Femur (tissue), 1 donor: Measurements from ENCODE around the gene WDR18.

Source experiments
- DNase-seq: peaks from one replicate; pipeline ENCODE4 v3.0.0-alpha.2; 2017

Gene WDR18

DNA sequence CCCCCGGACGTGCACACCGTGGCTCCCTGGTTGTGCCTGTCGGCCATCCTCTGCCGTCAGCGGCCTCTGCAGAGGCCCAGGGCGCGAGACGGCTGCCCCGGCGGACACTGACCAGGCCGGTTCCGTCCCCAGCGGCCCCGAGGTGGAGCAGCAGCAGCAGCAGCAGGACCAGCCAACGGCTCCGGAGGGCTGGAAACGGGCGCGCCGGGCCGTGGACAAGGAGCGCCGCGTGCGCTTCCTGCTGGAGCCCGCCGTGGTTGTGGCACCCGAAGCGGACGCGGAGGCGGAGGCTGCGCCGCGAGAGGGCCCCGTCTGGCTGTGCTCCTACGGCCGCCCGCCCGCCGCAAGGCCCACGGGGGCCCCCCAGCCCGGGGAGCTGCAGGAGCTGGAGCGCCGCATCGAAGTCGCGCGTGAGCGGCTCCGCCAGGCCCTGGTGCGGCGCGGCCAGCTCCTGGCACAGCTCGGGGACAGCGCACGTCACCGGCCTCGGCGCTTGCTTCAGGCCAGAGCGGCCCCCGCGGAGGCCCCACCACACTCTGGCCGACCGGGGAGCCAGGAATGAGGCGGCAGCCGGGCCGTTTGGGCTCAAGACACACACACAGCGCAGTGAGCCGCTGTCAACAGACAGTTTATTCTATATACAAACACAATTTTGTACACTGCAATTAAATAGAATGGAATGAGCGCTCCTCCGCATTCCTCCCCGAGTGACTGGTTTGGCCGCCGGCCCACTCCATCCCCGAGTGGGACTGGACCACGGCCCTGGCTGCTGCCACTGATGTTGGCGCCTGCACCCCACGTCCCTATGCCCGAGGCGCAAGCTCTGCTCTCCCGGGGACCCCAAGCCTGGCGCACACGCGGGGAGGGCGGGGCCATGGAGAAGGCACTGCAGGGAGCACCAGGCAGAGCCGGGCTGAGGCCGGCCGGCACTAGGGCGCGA is 25.2 kb downstream of the WDR18 start:
- no peak for DNase-seq

- DNase-seq = no peak
These were observed 25.9 kb downstream of the WDR18 start for GRCh38 chr19:1009981-1010538.

DNA sequence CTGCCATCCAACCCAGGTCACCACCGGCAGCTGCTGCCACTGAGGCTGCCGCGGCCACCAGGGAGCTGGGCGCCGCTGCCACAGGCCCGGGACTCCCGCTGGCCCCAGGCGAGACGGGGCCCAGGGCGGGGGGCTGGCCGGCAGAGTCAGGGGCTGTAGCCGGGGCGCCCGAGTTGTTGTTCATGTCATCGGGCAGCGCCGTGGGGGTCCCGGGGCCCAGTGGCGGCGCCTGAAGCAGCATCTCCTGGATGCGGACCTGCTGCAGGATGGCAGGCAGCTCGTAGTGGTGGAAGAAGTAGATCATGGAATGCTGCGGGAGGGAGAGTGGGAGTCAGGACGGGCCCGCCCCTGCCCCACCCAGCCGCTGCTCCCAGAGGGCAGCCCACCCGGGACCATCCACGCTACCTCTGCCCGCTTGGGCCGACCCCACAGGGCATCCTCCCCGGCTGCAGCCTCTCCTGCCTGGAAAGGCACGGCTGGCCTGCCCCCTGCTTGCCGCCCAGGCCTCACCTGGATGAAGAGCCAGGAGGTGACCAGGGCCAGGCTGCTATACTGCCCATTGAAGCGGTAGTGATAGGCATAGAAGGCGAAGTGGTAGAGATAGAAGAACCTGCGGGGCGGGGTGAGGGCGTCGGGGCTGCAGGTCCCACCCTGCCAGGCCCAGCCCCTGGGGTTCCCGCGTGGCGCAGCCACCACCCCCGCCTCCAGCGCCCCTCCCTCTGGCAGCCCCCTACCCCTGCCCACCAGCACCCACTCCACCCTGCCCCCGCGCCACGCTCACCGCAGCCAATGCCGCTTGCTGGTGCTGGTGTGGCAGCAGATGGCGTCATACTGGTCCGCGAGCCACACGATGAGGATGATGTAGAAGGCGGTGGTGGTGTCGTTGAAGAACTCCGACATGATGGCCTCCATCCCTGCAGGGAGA is 26.7 kb downstream of the WDR18 start:
- DNase-seq = no peak

- DNase-seq = no peak
These were observed 27.7 kb downstream of the WDR18 start for GRCh38 chr19:1011831-1012333.

DNA sequence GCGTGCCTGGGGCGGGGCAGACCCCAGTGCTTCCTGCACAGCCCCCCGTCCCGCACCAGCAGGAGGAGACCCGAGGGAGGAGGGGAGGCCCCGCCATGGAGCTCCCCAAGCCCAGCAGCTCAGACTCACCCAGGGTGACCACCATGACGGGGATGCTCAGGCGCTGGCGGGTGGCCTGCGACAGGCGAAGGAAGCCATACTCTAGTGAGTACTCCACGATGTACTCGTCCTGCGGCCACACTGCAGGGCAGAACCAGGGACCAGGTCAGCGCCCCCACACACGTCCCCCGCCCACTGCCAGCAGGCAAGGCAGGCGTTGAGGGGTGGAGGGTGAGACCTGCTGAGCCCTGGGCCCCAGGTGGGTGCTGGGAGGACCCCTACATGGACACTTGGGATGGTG is 28.2 kb downstream of the WDR18 start:
- no peak for DNase-seq

GRCh38 chr19:1013218-1013617 is 29.1 kb downstream of the WDR18 start:
- DNase-seq = no peak

DNA sequence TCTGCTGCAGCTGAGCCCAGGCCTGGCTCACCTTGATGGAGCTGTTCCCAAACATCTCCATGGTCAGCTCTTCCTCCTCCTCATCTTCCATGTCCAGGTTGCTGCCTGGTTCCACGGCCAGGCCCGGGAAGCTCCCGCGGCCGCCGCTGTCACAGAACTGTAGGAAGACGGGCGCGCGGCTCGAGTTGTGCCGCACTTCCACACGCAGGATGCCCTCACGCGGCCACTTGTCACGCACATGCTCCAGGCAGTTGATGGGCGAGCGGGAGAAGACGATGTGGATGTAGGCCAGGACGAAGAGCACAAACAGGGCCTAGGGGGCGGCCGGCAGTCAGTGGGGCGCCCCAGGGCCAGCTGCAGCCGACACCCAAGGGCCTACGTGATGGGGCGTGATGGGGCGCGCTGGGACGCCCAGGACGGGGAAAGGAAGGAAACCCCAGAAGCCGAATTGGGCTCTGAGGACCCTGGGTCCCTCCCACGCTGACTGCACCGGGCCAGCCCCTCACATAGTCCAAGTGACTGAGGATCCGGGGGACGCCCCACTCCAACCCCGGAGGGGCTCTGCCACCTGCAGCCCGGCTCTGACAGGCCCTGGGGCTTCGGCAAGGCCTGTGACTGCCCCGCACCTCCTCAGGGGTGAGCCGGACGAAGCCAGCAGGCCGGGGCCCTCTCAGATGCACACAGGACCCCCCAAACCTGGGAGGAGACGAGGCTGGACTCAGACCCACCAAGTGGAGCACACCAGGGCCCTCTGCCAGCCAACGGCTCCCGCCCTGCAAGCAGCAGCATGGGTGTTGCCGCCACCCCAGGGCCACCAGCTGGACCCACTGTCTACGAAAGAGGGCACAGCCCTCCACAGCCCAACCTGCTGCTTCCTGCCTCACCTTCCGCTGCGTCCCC is 30.3 kb downstream of the WDR18 start:
- DNase-seq = no peak

- no peak for DNase-seq
These were observed 31.1 kb downstream of the WDR18 start for GRCh38 chr19:1015061-1015781.

GRCh38 chr19:1015782-1016646 is 31.9 kb downstream of the WDR18 start:
- DNase-seq = no peak

- DNase-seq = no peak
These were observed 32.5 kb downstream of the WDR18 start for GRCh38 chr19:1016647-1017114.

GRCh38 chr19:1017115-1017905 is 33.2 kb downstream of the WDR18 start:
- no peak for DNase-seq

DNA sequence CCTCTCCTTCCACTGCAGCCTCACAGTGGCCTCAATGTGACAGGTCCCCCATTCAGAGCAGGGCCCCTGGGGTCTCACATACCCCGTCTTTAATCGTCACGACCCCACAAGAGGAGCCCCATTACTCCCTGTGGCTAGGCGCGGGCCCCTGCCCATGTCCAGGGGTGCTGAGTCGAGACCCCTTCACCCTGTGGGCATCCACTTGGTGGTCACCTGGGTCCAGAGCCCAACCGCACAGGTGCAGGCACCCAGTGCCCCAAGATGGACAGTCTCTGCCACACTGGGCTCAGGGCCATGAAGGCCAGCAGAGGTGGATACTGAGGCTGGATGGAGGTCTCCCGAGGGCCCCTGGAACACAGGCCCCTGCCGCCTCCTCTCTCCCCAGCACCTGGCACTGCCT is 33.8 kb downstream of the WDR18 start:
- DNase-seq = no peak

GRCh38 chr19:1018393-1018792 is 34.2 kb downstream of the WDR18 start:
- DNase-seq = no peak

DNA sequence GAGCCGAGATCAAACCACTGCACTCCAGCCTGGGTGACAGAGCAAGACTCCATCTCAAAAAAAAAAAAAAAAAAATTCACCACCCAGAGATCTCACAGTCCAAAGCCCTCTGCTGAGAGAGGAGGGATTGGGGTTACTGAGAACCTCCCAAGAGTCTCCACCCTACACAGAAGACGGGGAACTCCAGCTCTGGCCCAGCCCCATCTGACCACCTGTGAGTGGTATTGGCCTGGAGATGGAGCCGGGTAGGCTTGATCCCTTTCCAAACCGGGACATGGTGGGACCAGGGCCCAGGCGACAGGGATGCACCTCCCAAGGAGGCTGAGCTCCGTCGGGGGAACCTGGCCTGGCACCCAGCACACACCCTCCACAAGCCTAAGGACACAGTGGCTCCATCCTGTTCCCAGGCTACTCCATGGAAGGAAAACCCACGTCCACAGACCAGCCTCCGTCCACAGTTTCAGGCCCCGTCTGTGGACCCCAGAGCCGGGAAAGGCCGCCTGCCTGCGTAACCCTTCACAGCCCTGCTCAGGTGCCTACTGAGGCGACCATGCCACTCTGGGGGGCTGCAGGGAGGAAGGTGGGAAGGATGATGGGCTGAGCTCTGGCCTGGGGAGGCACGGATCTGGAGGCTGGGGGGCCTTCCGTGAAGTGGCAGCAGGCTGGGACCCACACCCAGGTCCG is 34.9 kb downstream of the WDR18 start:
- DNase-seq = no peak

DNA sequence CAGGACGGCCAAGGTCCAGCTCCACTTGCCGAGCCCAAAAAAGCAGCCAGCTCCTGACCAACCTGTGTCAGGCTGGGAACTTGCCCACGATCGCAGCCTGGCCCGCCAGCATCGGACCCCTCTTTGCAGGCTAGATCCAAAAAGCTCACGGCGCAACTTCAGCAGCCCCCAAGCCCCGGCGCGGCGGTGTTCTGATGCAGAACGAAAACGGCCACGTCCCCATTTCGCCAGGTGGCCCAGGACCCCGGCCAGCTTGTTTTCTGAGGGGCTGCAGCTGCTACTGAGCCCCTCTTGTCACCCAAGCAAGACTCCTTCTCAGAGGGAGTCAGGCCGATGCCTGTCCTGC is 35.4 kb downstream of the WDR18 start:
- DNase-seq = no peak

DNA sequence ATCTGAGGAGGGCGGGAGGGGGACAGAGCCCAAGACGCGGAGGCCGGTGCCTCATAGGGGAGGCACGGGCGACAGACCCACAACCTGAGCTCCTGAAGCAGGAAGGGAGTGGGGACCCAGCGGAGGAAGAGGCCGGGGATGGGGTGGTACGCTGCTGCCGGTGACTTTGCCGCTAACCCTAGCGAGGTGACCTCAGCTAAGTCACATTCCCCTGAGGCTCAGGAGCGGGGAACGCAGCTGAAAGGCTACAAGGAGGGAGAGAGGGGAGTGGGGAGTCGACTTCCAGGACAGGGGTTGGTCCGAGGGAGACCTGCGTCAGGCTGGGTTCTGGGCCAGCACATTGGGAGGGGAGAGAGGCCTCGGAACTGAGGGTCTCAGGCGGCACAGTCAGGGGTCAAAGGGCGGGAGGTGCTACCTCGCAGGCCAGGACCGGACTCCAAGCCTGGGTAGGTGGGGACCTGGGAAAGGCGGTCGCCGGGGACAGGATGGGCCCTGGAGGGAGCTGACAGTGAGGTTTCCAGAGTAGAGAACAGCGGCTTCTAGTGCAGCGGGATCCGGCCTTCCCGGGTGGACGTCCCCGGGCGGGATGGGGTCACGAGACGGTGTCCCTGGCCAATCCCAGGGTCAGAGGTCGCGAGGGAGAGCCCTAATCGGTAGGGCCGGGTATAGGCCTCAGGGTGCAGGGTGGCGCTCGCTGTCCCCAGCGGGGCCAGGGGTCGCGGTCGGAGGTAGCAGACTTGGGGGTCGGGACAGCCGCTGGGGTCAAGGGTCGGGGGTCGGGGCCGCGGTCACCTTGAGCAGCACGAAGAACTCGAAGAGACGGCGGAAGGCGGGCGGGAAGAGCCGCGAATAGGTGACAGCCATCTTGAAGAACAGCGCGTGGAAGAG is 36.1 kb downstream of the WDR18 start:
- DNase-seq = no peak

- peak; percentile 98 for DNase-seq
These were observed 36.8 kb downstream of the WDR18 start, which contains the start of gene TMEM259 for GRCh38 chr19:1020868-1021425. Gene TMEM259 (minus strand): TSS chr19:1021123. CDS start chr19:1020996, 127 bp downstream.
